ENCODE data around the gene PCNX4.

The PCNX4 gene

DNA sequence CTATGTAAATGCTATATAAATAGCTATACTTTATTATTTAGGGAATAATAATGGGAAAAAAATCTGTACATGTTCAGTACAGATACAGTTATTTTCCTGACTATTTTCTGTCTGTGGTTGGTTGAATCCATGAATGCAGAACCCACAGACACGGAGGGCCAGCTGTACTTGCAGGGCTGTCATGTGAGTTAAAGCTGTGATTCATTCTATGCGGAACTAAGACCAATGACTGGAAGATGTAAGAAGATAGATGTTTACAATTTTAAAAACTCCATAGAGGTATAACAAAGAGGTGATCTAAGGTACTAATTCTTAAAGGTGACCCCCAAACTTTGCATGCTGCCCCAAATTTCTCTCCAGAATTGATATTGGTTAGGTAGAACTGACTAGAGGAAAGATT, 14.6 kb downstream of the PCNX4 start:
- no peak for DNase-seq

DNA sequence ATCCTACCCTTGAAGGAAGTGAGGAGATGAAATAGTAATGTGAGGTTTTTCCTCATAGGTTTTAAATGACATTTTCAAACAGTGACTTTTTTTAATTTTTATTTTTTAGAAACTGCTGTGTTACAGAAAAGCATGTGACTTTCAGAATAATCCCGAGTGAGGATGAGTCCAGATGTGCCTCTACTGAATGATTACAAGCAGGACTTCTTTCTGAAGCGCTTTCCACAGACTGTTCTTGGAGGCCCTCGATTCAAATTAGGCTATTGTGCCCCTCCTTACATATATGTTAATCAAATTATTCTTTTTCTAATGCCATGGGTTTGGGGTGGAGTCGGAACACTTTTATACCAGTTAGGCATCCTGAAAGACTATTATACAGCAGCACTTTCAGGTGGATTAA, 15.8 kb downstream of the PCNX4 start:
- DNase-seq: no peak

DNA sequence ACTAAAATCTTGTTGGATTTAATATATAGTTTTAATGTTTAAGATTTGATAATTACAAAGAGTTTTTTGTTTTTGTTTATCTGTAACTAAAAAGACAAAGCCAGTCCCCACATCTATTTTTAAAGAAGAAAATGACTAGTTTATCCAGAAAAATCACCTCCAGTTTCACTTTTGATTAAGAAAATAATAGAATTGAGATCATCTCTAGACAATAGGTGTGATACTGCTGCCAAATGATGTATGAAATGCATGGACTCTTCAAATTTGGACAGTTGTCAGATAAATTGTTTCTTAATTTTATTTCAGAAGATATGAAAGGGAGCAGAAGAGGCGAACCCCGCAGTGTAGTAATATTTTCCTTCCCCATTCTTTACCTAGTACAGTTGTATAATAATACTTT, 20.0 kb downstream of the PCNX4 start:
- no peak for DNase-seq

DNA sequence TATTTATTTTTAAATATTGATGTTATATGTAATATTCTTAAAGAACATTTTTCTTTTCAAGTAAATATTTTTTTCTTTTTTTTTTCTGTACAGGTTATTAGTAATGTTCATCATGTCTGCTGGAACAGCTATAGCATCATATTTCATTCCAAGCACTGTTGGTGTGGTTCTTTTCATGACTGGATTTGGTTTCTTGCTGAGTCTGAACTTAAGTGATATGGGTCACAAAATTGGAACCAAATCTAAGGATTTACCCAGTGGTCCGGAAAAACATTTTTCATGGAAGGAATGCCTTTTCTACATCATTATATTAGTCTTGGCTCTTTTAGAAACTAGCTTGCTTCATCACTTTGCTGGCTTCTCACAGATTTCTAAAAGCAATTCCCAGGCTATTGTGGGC, 23.2 kb downstream of the PCNX4 start:
- no peak for DNase-seq

DNA sequence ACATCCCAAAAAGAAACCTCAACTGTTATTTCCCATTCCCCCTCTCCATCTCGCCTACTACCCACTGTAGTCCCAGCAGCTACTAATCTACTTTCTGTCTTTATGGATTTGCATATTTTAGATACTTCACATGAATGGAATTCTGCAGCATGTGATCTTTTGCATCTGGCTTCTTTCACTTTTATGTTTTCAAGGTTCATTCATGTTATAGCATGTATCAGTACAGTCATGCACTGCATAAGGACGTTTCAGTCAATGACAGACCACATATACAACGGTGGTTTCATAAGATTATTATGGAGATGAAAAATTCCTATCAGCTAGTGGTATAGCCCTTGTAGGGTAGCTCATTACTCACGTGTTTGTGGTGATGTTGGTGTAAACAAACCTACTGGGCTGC, 24.5 kb downstream of the PCNX4 start:
- DNase-seq: no peak

DNA sequence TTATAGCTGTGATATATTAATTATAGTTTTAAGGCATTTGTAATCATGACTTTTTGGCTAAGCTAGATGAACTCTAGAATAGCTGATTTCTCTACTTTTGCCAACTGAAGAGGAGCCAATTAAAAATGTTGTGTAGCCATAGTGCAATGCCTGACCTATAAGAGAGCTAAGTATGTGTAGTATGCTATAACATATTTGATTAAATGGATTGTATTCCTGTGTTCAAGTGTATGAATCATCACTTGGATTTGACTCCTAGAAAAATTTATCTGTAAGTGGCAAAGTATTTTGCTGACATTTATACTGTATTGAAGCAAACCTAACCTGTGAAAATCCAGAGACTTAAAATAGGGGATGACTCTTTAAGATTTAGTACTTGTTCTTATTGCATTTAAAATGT, 34.2 kb downstream of the PCNX4 start:
- DNase-seq: no peak

DNA sequence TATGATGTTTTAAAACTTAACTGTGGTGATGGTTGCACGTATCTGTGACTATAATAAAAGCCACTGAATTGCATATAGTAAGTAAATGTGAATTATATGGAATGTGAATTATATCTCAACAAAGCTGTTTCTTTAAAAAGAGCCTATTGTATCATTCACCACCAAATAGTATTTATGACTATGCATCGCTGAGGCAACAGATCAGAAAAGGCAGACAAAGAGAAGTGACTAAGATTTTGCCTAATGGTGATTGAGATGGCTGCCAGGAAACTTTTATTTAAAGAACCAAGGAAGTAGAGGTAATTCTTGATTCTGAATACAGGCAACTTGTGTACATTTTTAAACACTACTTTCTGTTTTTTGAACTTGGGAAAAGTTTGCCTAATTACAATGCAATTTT, 41.8 kb downstream of the PCNX4 start:
- no peak for DNase-seq

DNA sequence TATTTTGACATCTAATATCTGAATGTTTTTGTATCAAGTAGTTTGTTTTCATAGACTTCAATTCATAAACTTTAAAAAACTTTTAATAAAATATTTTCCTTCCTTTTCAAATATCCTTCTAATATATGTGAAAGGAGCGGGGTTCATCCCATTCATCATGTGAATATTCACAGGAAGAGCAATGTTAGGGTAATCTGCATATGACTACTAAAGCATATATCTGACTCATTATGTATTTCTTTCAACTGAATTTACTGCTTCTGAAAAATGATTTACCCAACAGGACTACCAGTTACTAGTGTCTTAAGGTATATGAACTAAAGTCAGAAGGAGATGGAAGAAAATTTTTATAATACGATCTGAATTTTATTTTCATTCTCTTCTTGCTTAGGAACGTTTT, 43.0 kb downstream of the PCNX4 start:
- DNase-seq: no peak

DNA sequence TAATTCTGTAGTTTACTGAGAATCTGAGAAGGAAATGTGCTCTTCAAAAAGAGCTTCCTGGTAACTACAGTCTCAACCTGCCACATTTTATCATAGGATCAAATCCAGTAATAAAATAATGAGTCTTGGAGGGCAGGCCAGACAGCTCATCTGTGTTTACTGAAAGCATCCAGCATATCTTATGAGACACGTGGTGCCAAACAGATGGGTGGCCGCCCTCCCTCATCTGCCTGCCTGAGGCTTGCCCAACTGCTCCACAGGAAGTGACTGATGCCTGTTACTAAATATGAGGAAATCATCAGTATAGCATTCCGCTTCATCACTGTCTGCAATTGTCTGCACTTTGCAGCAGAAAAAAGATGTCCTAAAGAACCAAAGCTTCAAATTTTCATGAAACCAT, 60.0 kb downstream of the PCNX4 start:
- DNase-seq: peak; percentile 58

DNA sequence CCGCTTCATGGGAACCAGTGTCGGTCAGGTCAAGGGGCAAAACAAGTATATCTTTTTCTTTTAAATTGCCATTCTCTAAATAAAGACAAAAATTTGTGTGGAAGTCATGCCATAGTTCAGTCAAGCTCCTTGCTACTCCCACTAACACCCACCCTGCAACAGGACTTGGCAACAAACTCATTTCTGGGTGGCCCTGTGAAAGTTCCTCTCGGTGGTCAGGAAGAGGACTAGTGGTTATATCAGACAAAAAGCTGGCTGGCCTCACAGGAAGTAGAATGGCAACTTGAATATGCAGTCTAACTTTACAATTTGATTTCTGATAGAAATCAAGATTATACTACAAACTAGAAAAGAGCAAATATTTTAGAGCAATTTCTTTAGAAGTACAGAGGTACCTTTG, 62.3 kb downstream of the PCNX4 start:
- no peak for DNase-seq

DNA sequence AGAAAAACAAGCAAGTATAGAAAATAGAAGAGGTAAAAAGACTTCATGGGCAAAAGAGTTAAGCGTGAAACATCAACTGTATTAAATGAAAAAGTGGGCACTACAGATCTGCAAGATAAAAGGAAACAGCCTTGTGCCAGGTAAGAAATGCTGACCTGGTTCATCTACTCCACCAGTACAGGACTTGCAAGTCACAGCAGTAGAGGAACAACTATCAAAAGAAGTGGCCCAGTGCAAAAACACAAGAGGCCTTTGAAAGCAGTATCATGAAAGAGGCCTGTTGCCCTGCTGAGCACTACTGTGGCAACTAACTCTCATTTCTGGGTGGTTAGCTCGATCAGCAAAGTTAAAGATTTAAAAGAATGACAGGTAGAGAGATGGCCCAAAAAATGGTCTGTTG, 62.9 kb downstream of the PCNX4 start:
- DNase-seq: no peak

DNA sequence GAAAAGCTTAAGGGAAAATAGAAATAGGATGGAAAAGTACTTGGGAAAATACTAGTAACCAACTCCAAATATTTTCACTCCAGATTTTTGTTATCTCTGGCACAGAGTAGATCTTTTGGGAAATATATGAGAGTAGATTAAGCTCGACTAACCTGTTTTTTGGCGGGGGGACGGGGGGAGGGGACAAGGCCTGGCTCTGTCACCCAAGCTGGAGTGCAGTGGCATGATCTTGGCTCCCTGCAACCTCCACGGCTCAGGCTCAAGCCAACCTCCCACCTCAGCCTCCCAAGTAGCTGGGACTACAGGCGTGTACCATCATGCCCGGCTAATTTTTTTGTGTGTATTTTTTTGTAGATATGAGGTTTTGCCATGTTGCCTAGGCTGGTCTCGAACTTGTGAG, 68.7 kb downstream of the PCNX4 start:
- DNase-seq: no peak

DNA sequence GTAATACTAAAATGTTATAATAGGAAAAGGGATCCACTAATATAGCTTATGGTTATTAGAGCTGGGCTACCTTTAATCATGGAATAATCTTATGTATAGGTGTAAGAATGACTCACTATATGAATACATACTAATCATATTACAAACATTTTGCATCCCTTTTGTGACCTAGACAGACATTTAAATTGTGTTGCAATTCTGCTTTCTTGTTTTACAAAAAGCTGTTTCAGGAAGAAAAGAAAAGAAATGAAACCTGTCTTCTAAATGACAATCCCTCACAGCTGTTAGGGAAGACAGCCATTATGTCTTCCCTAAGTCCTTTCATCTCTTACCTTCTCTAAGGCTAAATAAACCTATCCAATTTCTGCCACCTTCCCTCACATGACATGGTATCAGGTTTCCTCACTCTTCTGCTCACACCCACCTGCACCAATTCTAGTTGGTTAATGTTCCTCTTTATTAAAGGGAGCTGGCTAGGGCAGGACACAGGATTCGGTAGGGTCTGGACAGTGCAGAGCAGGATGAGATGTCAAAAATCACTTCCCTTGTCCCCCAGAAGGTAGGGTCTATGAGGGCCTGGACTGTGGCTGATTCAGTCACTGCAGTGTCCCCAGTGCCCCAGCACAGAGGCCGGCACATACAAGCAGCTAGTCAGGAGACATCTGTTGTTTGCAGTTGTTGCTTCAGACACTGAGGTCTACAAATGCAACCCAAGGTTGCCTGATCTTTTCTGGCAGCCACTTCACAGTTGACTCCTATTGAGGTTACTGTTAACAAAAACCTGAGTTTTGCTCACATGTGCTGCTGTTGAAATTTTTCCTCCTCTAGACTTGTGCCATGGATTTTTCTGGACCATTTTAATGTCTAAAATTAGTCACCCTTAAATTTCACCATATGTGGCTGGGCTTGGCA, 69.7 kb downstream of the PCNX4 start:
- no peak for DNase-seq

DNA sequence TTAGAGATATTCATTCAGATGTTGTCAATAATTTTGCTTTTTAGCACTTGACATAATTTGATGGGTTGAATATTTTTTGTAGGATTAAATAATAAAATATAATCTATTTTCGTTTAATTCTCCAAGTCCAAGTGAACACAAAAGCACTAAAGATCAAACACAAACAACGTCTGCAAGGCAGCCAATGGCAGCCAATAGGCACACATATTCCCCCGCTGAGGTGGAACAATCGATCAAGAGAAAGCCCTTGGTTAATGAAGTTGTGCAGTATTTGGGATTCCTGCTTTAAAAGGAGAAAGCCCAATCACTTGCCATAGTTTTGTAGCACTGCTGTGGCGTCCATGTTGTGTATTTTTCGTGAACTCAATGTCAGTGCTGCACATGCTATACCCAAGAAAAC, 72.0 kb downstream of the PCNX4 start:
- no peak for DNase-seq

DNA sequence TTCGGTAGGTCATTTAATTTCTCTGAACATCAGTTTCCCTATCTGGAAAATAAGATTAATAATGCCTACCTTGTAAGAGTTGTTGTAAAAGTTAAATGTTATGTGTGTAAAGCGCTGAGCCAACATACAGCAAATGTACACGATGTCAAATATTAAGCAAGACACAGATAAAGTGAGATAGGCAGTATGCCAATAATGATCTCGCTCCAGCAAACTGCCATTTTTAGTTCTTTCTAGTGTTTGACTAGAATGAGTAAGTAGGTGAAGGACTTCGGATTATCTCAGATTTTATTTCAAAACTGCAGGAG, 72.6 kb downstream of the PCNX4 start:
- no peak for DNase-seq

DNA sequence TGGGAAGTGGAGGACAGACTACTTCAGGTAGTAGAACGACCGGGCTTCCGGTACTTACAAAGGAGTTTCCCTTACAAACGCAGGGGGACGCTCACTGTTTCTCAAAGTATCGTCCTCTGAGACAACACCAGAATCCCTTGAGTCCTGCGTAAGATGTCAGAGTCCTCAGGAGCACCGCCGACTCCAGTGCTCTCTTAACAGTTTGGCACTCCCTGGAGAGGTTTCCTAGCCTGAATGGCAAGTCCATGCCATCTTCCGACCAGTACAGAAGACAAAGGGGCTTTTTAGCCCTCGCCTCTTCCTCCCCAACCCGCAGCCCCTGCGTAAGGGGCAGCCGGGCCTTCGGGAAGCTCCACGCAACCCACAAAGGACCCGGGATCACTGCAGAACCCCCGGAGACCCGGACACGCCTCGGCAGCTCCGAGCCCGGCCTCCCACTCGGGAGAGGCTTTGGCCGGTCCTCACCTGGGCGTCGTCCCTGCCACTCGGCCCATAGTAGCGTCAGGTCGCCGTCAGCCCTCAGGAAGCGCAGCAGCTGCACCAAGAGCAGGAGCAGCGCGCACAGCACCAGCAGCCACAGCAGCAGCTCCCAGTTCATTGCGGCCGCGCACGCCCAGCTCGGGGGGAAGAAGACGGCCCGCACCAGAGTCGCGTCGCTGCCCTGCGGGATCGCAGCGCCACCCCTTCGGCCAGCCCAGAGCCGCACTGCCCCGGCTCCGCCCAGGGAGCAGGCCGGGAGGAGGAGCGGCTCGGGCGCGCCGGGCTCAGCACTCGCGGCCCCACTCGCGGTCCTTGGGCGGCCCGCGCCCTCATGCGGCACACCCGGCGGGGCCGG, 73.2 kb downstream of the PCNX4 start, which contains the start of gene DHRS7:
TSS of gene DHRS7 (minus strand) at position 687 of the 835 bp plus-strand sequence. CDS start at position 598, 89 bp downstream.
- peak; percentile 67 for DNase-seq

DNA sequence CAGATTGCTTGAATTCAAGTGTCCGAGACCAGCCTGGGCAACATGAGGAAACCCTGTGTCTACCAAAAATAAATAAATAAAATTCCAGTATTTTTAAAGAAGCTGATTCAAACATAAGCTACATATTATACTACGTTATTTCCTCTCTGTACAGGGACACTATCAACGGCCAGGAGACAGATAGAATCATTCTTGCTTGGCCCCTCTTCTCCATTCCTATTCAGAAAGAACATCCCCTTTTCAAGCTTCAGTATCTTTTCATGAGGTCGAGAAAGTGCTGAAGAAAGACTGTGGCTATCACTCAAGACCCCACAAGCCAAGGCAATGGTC, 73.8 kb downstream of the PCNX4 start:
- no peak for DNase-seq

DNA sequence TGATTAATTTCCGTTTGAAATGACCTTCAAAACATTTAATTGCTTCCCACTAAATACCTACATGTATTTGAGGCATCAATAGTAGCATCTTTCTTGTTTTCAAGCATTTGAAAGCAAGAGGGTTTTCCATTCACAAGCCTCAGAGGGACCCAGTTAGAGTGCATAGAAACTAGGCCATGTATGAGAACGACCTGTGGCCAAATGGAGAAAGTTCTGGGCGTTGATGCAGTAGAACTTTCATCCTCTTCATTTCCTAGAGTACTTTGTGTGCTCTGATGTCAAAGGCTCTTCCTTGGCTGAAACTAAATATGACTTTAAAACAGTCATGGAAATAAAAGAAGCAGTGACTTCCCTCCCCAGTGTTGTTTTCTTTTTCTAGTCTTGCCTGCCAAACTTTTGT, 74.4 kb downstream of the PCNX4 start:
- DNase-seq: no peak

DNA sequence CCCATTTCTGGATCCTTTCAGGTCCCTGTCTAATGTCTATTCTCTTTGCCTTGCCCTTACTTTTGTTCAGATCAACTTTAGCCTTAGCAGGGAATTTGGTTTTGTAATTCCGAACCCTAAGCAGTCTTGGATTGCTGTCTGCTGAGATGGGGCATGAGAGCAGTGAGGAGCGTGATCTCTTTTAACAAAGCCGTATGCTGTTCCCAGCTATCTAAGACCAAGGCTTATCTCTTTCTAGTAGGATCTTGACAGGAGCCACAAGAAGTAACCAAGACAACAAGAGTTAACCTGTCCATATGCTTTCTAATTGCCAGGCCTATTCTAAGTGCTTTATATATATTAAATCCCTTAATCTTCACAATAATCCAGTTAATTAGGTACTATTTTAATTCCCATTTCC, 78.0 kb downstream of the PCNX4 start:
- DNase-seq: no peak

DNA sequence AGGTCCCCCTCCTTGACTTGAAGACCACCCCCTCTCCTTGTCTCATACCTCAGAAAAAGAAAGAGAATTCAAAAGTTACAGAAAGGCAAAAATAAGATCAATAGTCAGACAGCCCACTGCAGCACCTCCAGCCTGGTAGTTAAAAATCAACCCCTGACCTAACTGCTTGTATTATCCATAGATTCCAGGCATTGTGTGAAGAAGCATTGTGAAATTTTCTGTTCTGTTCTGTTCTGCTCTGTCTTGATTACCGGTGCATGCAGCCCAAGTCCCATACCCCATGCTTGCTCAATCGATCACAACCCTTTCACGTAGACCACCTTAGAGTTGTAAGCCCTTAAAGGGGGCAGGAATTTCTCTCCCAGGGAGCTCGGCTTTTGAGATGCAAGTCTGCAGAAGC, 79.2 kb downstream of the PCNX4 start:
- DNase-seq: no peak

DNA sequence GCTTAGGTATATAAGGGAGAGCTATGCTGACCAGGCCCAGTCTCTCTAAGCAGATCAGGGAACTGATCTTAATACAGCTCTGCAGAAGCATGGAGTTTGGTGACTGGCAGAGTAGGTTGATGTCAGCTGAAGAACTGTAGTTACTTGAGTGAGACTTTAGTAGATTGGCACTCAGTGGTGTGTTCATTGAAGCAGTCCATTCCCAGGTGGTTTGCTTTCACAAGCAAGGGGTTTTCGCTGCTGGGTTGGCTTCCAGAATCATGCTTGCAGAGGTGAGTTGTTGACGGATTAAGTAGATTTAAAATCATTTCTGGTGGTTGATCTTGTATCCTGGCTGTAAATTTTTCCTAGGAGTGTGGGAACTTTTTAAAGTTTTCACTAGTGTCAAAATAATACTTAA, 80.0 kb downstream of the PCNX4 start:
- DNase-seq: no peak

DNA sequence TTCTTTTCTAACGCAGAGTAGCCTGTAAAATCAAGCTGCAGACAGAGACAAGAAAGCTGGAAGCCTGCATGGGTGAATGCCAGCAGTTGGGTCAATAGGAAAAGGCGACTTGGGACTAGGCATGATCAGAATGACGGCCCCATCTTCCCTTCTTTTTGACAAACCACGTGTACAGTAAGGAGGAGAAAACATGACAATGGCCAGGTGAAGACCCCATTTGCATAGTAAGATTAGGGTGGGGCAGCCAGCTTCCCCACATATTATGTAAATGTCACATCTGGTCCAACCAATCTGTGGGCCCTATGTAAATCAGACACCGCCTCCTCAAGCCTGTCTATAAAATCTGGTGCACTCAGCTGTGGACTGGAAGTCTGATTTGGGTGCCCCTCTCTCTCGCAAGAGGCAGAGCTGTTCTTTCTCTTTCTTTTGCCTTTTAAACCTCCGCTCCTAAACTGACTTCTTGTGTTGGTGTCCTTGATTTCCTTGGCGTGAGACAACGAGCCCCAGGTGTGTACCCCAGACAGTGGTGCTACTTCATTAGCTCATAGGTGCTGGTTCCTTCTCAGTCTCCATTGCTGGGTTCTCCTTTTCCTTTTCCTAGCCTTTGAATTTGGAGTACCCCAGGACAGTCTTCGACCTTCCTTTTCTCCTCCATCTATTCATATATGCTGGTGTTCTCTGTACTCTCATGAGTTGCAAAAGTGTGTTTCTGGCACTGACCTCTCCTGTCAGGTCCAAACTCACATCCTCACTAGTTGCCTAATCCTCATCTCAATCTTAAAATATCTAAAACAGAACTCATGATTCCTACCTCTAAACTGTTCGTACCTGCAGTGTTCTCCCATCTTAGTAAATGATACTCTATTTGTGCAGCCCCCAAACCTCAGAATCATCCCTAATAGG, 82.9 kb downstream of the PCNX4 start:
- DNase-seq: no peak

DNA sequence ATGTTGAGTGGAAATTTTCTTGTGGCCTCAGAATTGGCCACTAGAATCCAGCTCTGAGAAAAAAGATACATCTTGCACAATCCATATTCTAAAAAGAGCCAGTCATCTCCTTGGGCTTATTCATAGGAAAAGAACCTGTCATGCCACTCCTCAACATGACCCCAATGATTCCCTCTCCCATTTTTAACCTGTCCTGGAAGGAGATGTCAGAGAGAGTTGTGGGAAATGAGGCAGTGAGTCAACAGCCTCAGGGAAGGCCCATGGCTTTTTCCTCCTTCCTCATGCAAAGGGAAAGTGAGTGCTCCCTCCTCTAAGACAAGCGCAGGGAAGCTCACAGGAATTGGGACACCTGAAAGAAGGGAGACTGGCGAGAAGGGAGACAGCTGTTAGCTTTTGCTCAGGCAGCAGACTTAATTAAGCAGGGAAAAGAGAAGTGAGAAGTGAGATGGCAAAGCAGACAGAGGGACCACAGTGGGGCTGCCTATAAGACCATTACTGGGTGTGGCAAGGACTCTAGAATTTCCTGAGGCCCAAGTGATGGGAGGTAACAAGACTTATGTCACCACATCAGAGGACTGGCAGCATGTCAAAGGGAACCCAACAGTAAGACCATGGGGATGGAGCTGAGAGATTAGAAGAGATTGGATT, 83.7 kb downstream of the PCNX4 start:
- no peak for DNase-seq

Measured in stimulated activated CD4-positive, alpha-beta T cell treated with anti-CD3 and anti-CD28 coated beads, Interleukin-4, amount 100 ng/mL, for 1 hour (primary cell).